ENCODE results near the gene CAPN13.

GRCh38 chr2:30710461-30710860, 96.8 kb downstream of the CAPN13 start:
- TF ChIP-seq CTCF (IDR thresholded peaks at IDR 0.05; ENCODE audit: insufficient read depth, low read depth, low read length) = no peak
- no peak for TF ChIP-seq EZH2 (IDR thresholded peaks at IDR 0.05; ENCODE audit: insufficient read depth, low read length)
